PC-9 (cell line): ENCODE data around the gene LRRC27. TPM values are rescaled to one million over a fixed set of nuclear protein-coding genes. Genes with fewer than 3 reads are reported as not detected.

ENCODE experiments used
- BruUV-seq: library from RNA; stranded (reverse); fragments of 400-500 nt; replicated peaks from 2 replicates; lab custom pipeline; 2021; lab: Mats Ljungman, UMichigan
- CTCF ChIA-PET: fragments of 300-600 bp; sonication (Branson Sonifier 250); formaldehyde crosslinking; loops from one replicate; lab custom pipeline; 2022; ENCODE audit warnings: antibody characterized with exemption; lab: Charles Lee
- POLR2A ChIA-PET: fragments of 300-600 bp; sonication (Branson Sonifier 250); formaldehyde crosslinking; loops from one replicate; lab custom pipeline; 2022; ENCODE audit warnings: antibody characterized with exemption; ENCODE audit not compliant: unreplicated experiment; lab: Charles Lee
- DNase-seq, 2 experiments: peaks; one replicate each; pipeline versions ENCODE4 v3.0.0 to v3.0.0-alpha.2; 2015 to 2022; ENCODE audit warnings: mixed read lengths in 1 of 2
- H2AFZ ChIP-seq: fragments of 200-600 bp; sonication (generic); 2 replicates; pipeline ENCODE4 v1.8.1; 2017; ENCODE audit warnings: antibody characterized with exemption
- H3F3A ChIP-seq: fragments of 200-600 bp; sonication (generic); 2 replicates; pipeline ENCODE4 v1.8.1; 2017; ENCODE audit warnings: antibody characterized with exemption, mild to moderate bottlenecking, low read depth; ENCODE audit not compliant: insufficient read depth
- H3K27ac ChIP-seq: fragments of 200-600 bp; sonication (generic); 2 replicates; pipeline ENCODE4 v1.6.1; 2016; ENCODE audit warnings: mixed run types
- H3K27me3 ChIP-seq: fragments of 200-600 bp; sonication (generic); 2 replicates; pipeline ENCODE4 v1.6.1; 2016; ENCODE audit warnings: low read depth, mixed run types; ENCODE audit not compliant: insufficient read depth
- H3K36me3 ChIP-seq: fragments of 200-600 bp; sonication (generic); 2 replicates; pipeline ENCODE4 v1.6.1; 2016; ENCODE audit warnings: low read depth, mixed run types
- H3K4me1 ChIP-seq: fragments of 200-600 bp; sonication (generic); replicated peaks from 2 replicates; pipeline ENCODE4 v1.6.1; 2016; ENCODE audit warnings: mixed run types; ENCODE audit not compliant: insufficient read depth
- H3K4me2 ChIP-seq: fragments of 200-600 bp; sonication (generic); 2 replicates; pipeline ENCODE4 v1.6.1; 2017; ENCODE audit warnings: mixed run types
- H3K4me3 ChIP-seq: fragments of 200-600 bp; sonication (generic); 2 replicates; pipeline ENCODE4 v1.6.1; 2016; ENCODE audit warnings: mixed run types
- H3K79me2 ChIP-seq: fragments of 200-600 bp; sonication (generic); 2 replicates; pipeline ENCODE4 v1.6.1; 2017; ENCODE audit warnings: low read depth, mixed run types
- H3K9me2 ChIP-seq: fragments of 200-600 bp; sonication (generic); 2 replicates; pipeline ENCODE4 v1.8.1; 2017; ENCODE audit warnings: mild to moderate bottlenecking; ENCODE audit not compliant: insufficient read depth
- H3K9me3 ChIP-seq: fragments of 200-600 bp; sonication (generic); 2 replicates; pipeline ENCODE4 v1.8.1; 2016; ENCODE audit warnings: low read depth; ENCODE audit not compliant: insufficient read depth
- H4K20me1 ChIP-seq: fragments of 200-600 bp; sonication (generic); 2 replicates; pipeline ENCODE4 v1.8.1; 2017; ENCODE audit not compliant: insufficient read depth
- EZH2 ChIP-seq: fragments of 200-600 bp; sonication (generic); IDR thresholded peaks from 2 replicates; pipeline ENCODE4 v1.8.0; 2017; ENCODE audit warnings: antibody characterized with exemption, low read depth
- intact Hi-C: fragments of 100-400 bp; cut with micrococcal nuclease; formaldehyde crosslinking; loops from one replicate; pipeline ENCODE4 v1.10.0; 2022; ENCODE audit not compliant: unreplicated experiment
- total RNA-seq: library from RNA; stranded (reverse); gene quantifications from 2 replicates; pipeline ENCODE4 v1.2.3, GENCODE V29; 2021
- TF ChIP-seq, protein P1 (sequence below): fragments of 200-600 bp; sonication (generic); conservative IDR thresholded peaks from 2 replicates; pipeline ENCODE4 v1.6.1; 2017; ENCODE audit warnings: mixed run types, antibody characterized with exemption, mild to moderate bottlenecking, moderate library complexity

LRRC27 gene
- total RNA-seq, 1 experiment from 2014 or later = 10.0 TPM

DNA sequence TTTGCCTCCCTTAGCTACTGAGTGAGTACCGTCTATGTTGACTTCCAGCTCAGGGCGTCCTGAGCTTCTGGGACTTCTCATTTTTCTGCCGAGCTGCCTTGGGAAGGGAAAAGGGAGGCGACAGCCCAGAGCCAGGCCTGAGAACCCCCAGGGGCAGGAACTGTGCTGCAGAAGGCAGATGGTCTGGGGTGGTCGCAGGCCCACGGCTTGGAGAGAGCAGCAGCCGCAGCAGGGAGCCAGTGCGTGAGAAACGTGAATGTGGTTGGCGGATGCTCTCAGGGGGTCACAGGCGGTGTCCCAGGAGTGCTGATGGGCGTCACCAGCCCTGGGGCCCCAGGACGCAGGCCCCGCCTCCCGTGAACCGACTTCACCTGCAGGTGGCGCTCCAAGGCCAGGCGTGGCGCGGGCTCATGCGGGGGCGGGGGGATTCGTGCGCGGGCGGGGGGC, 55.8 kb downstream of the LRRC27 start:
- ChIA-PET CTCF (no interaction called here), POLR2A (no interaction called here)
- Histone ChIP-seq H3K36me3 (no peaks in the 10 kb centered on the region), H3K27ac (no peak overlapping the region), H3F3A (no peaks in the 10 kb centered on the region; the same call in 1 of the 2 replicates), H3K27me3 (no peaks in the 10 kb centered on the region), H3K4me2 (peak overlapping the region; percentile 50), H4K20me1 (no peaks in the 10 kb centered on the region), H3K9me2 (no peaks in the 10 kb centered on the region), H3K9me3 (no peaks in the 10 kb centered on the region), H2AFZ (no peak overlapping the region), H3K4me3 (no peak overlapping the region), H3K4me1 (peaks cover under 1% of the 10 kb centered on the region), H3K79me2 (no peaks in the 10 kb centered on the region)
- peak in 1 of 2 experiments; percentile 64 for DNase-seq
- intact Hi-C loops = loop anchor here (1.0 to 10.0 kb wide), 3 partner anchors 65 to 247 kb away; no protein-coding TSS in a partner anchor
- TF ChIP-seq, protein P1, sequence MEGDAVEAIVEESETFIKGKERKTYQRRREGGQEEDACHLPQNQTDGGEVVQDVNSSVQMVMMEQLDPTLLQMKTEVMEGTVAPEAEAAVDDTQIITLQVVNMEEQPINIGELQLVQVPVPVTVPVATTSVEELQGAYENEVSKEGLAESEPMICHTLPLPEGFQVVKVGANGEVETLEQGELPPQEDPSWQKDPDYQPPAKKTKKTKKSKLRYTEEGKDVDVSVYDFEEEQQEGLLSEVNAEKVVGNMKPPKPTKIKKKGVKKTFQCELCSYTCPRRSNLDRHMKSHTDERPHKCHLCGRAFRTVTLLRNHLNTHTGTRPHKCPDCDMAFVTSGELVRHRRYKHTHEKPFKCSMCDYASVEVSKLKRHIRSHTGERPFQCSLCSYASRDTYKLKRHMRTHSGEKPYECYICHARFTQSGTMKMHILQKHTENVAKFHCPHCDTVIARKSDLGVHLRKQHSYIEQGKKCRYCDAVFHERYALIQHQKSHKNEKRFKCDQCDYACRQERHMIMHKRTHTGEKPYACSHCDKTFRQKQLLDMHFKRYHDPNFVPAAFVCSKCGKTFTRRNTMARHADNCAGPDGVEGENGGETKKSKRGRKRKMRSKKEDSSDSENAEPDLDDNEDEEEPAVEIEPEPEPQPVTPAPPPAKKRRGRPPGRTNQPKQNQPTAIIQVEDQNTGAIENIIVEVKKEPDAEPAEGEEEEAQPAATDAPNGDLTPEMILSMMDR = peak; percentile 61
- no peak for TF ChIP-seq EZH2
- BruUV-seq = no TSS peak

DNA sequence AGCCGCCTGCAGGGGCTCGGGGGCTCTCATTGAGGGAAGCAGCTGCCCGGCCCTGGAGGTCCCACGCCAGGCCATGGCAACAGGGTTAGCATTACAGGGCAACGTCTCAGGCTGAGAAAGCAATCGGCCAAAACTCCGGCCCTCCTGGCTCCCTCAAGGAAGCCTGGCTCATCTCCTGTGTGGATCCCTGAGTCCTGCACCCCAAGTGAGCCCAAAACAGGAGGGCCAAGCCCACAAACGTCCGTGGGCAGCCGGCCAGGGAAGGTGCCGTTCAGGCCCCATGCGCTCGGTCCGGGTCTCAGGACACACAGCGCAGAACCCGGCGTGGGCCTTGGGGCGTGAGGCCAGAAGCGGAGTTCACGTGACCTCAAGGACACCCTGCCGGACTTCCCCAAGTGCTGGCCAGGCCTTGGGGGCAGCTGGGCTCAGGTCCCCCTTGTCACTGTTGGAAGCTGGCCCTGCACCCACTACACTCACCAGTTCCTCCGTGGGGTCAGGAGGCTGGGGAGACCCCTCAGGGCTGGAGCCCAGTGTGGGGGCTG, 57.0 kb downstream of the LRRC27 start:
- POLR2A ChIA-PET = interaction anchor here (0.6 kb wide), 1 partner anchor 58 kb away, joined by 3 read pairs; no protein-coding TSS in a partner anchor
- no peaks in the 10 kb centered on the region for H3K79me2 ChIP-seq
- intact Hi-C loops = loop anchor here (1.0 to 10.0 kb wide), 3 partner anchors 64 to 246 kb away; no protein-coding TSS in a partner anchor
- no peaks in the 10 kb centered on the region for H4K20me1 ChIP-seq
- H3K4me2 ChIP-seq = no peak overlapping the region
- H3K9me3 ChIP-seq = no peaks in the 10 kb centered on the region
- BruUV-seq = no TSS peak
- no peak for DNase-seq
- TF ChIP-seq EZH2 = no peak
- TF ChIP-seq, protein P1 = no peak
- H3F3A ChIP-seq = no peaks in the 10 kb centered on the region; the same call in 1 of the 2 replicates
- H3K4me1 ChIP-seq = peaks cover 10% of the 10 kb centered on the region
- no peak overlapping the region for H2AFZ ChIP-seq
- CTCF ChIA-PET = no interaction called here
- H3K27me3 ChIP-seq = no peaks in the 10 kb centered on the region
- H3K9me2 ChIP-seq = no peaks in the 10 kb centered on the region
- H3K36me3 ChIP-seq = no peaks in the 10 kb centered on the region
- H3K27ac ChIP-seq = no peak overlapping the region
- no peak overlapping the region for H3K4me3 ChIP-seq

DNA sequence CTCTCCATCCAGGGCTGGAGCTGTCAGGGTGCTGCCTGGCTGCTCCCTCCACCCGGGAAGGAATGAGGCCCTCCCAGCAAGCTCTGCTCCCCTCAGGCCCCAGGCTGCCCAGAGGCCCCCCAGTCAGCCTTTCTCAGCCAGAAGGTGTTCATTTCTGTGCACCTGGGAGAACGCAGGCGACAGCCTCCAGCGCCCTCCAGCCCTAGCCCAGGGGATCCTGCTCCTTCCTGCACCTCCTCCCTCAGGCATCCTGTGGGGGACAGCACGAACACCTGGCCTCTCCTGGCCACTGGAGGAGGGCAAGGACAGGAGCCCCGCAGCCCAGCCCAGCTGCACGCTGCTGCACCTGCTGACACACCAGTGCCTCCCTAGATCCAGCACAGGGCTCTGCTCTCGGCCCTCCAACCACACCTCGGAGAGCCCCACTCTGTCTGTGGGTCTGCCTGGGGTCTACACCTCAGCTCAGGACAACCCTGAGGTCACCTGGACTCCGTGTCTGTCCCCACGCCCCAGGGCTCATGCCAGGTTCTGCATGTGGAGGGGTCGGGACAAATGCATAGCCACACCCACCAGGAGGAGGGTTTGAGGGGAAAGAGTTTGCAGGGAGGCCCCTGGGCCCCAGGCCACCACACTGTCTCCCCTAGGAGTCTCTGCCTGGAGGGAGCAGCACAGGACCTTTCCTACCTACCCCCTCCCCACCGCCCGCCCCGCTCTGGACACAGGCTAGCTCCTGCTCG, 57.6 kb downstream of the LRRC27 start:
- Histone ChIP-seq H2AFZ (no peak overlapping the region), H3K27ac (no peak overlapping the region), H3K4me3 (no peak overlapping the region), H3K27me3 (no peaks in the 10 kb centered on the region), H3K36me3 (no peaks in the 10 kb centered on the region), H3K9me3 (no peaks in the 10 kb centered on the region), H3K4me2 (no peak overlapping the region), H3K9me2 (no peaks in the 10 kb centered on the region), H3K79me2 (no peaks in the 10 kb centered on the region), H3F3A (no peaks in the 10 kb centered on the region; the same call in 1 of the 2 replicates), H3K4me1 (peaks cover 10% of the 10 kb centered on the region), H4K20me1 (no peaks in the 10 kb centered on the region)
- no TSS peak for BruUV-seq
- ChIA-PET CTCF (no interaction called here), POLR2A (interaction anchor here (0.6 kb wide), 2 partner anchors 57 to 151 kb away, joined by 3 to 4 read pairs; no protein-coding TSS in a partner anchor)
- intact Hi-C loops = loop anchor here (2.0 to 10.0 kb wide), 2 partner anchors 63 to 245 kb away; no protein-coding TSS in a partner anchor
- TF ChIP-seq, protein P1 = no peak
- TF ChIP-seq EZH2 = no peak
- DNase-seq = no peak
